GM23248 (cell line): ENCODE data around the gene ZNF394.

Source experiments
- EZH2 ChIP-seq: fragments of 200-600 bp; sonication (generic); IDR thresholded peaks from 2 replicates; pipeline ENCODE4 v1.6.1; 2018; ENCODE audit warnings: antibody characterized with exemption, mild to moderate bottlenecking; ENCODE audit not compliant: insufficient read depth, poor library complexity, severe bottlenecking
- EZH2phosphoT487 ChIP-seq: fragments of 200-600 bp; sonication (generic); IDR thresholded peaks from 2 replicates; pipeline ENCODE4 v1.6.1; 2018; ENCODE audit warnings: antibody characterized with exemption, moderate library complexity, mild to moderate bottlenecking, low read depth; ENCODE audit not compliant: insufficient read depth

DNA sequence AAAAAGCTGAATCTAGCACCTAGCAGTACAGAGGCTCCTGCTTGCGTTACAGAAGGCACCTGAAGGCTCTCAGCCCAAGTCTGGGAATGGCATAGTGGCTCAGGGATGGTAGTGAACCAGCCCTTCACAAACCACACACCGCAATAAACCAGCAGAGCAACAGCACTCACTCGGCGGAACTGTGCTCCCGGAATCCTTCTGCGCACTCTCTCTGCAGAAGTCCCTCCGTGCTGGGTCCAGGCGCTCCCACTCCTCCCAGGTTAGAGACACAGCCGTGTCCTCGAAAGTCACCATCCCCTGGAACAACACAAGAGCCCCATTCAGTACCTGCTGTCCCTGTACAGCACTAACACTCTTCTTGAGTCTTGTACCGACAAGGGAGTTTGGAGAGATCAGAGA lies 1.5 kb downstream of the ZNF394 start:
- no peak for TF ChIP-seq EZH2phosphoT487
- no peak for TF ChIP-seq EZH2
